ENCODE results near the gene NUP37.
"Not testable (repeated sequence)": the region's sequence is repeated elsewhere in the genome, so short reads cannot be mapped to it uniquely, and the experiment has no call there.

The NUP37 gene, protein sequence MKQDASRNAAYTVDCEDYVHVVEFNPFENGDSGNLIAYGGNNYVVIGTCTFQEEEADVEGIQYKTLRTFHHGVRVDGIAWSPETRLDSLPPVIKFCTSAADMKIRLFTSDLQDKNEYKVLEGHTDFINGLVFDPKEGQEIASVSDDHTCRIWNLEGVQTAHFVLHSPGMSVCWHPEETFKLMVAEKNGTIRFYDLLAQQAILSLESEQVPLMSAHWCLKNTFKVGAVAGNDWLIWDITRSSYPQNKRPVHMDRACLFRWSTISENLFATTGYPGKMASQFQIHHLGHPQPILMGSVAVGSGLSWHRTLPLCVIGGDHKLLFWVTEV

DNA sequence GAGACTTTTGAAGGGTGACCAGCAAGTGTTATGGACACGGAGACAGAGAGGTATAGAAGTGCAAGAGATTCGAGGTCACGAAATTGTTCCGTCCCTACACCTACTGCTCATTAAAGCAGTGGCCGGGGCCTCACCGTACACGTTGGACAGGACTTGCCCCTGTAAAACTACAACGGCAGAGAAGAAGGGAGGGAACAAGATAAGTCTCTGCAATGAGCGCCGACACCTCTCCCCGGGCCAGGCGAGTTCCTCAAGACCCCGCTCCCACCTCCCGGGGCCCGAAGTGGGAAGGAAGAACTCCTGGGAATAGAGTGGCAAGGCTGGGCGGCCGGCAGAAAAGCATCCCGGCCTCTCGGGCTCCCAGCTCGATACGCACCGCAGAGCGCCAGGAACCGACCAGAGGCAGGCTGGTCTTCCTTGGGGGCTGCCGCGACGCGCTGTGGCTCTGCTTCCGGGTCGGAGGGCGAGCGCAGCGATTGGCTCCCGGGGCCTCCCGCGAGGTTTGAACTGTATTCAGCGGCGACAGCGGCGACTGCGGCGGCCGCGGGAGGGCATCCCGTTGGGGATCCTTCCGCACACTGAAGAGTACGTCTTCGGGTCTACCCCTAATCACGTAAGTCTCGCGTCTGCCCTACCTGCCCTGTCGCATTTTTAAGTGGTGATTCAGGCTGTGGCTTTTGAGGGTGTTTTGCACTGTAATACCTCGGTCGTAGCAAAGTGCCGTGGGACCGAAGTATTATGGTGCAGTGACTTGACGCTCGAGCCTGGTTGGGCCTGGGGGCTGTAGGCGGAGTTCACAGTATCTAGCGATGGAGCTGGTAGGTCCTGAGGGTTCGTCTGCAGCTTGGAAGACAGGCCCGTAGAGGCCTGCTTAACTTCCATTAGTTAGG, at the start of gene NUP37, which contains the start of gene PARPBP:
Gene NUP37 (minus strand): TSS at position 441 of the 890 bp plus-strand sequence. CDS start 1,596 bp downstream, outside the sequence.
Gene PARPBP (plus strand): TSS at position 510 of the 890 bp plus-strand sequence. CDS start 3,706 bp downstream, outside the sequence.
- peak; percentile 58 for DNase-seq (ENCODE audit: low read depth)

DNA sequence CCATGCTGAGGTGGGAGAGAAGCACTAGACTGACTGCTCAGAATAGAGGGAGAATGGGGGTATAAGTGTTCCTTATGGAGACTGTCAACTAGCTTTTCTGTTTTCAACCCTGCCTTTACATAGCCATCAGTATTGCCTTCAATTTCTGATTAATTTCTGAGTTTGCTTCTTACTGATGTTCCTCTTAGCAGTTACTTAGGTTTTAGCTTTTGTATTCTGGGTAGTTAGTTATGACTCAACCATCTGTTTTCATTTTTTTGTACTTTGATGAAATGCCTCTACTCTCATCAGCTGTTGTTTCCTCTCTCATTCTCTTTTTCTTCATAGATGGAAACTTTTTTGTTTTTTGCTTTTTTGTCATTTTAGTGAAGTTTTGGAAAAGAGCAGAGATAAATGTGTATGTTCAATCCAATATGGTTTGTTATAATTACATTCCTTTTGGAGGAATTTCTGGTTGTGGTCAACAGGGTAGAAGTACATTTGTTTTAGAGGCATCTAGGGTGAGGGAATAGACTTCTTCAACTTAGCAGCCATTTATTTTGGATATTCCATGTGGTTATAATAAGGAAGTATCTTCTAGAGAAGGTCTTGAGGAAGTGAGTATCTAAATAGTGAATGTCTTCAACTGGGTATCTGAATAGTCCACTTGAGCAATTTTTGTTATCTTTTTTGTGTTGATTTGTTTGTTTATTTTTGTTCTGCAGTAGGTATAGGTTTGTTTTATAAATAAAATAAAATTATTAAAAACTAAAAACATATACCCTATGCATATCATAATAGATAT, 48.1 kb upstream of the NUP37 start:
- DNase-seq (ENCODE audit: low read depth) = no peak

DNA sequence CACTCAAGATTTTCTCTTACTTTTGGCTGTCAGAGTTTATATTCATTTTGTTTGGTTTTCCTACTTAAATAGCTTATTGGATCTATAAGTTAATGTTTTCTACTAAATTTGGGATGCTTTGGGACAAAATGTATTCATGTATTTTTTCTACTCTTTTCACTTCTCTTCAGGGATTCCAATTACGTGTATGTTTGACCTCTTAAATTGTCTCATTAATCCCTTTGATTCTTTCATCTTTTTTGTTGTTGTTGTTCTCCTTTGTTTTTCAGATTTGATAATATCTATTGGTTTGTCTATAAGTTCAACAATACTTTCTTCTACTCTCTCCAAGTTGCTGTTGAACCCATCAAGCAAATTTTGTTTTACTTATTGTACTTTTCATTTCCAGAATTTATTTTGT, 43.5 kb upstream of the NUP37 start:
- no peak for DNase-seq (ENCODE audit: low read depth)

DNA sequence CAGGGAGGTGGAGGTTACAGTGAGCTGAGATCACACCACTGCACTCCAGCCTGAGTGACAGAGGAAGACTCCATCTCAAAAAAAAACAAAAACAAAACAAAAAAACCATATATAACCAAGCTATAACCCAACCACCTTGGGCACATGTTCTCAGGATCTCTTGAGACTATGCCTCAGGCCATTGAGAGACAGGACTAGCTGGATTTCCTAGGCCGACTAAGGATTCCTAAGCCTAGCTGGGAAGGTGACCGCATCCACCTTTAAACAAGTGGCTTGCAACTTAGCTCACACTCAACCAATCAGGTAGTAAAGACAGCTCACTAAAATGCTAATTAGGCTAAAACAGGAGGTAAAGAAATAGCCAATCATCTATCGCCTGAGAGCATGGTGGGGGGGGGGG, 35.3 kb upstream of the NUP37 start:
- DNase-seq (ENCODE audit: low read depth) = not testable (repeated sequence)

DNA sequence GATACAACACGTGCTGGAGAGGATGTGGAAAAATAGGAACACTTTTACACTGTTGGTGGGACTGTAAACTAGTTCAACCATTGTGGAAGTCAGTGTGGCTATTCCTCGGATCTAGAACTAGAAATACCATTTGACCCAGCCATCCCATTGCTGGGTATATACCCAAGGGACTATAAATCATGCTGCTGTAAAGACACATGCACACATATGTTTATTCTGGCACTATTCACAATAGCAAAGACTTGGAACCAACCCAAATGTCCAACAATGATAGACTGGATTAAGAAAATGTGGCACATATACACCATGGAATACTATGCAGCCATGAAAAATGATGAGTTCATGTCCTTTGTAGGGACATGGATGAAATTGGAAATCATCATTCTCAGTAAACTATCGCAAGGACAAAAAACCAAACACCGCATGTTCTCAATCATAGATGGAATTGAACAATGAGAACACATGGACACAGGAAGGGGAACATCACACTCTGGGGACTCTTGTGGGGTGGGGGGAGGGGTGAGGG, 27.2 kb upstream of the NUP37 start:
- DNase-seq (ENCODE audit: low read depth) = not testable (repeated sequence)

DNA sequence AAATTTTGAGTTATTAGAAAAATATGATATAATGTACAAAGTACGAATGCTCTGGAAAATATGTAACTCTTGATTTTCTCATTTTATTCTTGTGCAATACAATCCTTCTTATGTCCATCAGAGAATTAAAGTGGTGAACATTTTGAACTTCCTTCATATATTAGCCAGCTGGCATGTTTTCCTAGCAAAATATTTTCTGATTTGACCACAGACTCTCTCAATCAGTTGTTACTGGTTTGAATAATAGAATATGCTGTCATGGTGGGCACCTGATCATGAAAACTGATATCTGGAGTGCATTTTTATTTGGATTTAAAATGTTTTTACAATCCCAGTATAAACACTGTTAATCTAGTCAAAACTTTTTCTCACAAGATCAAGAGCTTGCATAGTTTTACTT, 24.3 kb upstream of the NUP37 start:
- DNase-seq (ENCODE audit: low read depth) = no peak

DNA sequence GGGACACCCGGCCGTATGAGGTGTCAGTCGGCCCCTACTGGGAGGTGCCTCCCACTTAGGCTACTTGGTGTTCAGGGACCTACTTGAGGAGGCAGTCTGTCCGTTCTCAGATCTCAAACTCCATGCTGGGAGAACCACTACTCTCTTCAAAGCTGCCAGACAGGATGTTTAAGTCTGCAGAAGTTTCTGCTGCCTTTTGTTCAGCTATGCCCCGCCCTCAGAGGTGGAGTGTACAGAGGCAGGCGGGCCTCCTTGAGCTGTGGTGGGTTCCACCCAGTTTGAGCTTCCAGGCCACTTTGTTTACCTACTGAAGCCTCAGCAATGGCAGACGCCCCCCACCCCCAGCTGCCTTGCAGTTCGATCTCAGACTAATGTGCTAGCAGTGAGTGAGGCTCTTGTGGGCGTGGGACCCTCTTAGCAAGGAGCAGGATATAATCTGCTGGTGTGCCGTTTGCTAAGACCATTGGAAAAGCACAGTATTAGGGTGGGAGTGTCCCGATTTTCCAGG, 23.0 kb upstream of the NUP37 start:
- DNase-seq (ENCODE audit: low read depth) = not testable (repeated sequence)

DNA sequence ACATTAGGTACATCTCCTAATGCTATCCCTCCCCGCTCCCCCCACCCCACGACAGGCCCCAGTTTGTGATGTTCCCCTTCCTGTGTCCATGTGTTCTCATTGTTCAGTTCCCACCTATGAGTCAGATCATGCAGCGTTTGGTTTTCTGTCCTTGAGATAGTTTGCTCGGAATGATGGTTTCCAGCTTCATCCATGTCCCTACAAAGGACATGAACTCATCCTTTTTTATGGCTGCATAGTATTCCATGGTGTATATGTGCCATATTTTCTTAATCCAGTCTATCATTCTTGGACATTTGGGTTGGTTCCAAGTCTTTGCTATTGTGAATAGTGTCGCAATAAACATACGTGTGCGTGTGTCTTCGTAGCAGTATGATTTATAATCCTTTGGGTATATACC, 17.7 kb upstream of the NUP37 start:
- not testable (repeated sequence) for DNase-seq (ENCODE audit: low read depth)

DNA sequence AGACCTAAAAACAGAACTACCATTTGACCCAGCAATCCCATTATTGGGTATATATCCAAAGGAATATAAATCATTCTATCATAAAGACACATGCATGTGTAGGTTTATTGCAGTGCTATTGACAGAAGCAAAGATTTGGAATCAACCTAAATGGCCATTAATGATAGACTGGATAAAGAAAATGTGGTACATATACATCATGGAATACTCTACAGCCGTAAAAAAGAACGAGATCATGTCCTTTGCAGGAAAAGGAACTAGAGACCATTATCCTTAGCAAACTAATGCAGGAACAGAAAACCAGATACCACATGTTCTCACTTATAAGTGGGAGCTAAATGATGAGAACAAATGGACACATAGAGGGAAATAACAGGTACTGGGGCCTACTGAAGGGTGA, 11.5 kb upstream of the NUP37 start:
- not testable (repeated sequence) for DNase-seq (ENCODE audit: low read depth)

DNA sequence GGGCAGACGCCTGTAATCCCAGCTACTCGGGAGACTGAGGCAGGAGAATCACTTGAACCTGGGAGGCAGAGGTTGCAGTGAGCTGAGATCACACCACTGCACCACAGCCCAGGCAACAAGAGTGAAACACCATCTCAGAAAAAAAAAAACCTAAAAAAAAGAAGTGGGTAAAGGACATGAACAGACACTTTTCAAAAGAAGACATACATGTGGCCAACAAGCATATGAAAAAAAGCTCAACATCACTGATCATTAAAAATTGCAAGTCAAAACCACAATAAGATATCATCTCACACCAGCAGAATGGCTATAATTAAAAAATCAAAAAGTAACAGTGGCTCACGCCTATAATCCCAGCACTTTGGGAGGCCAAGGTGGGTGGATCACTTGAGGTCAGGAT, 10.8 kb upstream of the NUP37 start:
- DNase-seq (ENCODE audit: low read depth) = not testable (repeated sequence)

DNA sequence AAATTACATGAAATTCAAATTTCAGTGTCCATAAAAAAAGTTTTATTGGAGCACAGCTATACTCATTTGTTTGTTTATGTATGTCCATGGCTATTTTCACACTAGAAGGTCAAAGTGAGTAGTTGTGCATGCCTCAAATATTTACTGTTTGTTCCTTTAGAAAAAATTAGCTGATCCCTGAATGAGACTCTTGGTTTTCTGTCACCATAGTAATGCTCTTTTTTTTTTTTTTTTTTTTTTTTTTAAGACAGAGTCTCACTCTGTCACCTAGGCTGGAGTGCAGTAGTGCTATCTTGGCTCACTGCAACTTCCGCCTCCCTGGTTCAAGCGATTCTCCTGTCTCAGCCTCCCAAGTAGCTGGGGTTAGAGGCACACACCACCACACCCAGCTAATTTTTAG, 1.4 kb upstream of the NUP37 start:
- DNase-seq (ENCODE audit: low read depth) = not testable (repeated sequence)

DNA sequence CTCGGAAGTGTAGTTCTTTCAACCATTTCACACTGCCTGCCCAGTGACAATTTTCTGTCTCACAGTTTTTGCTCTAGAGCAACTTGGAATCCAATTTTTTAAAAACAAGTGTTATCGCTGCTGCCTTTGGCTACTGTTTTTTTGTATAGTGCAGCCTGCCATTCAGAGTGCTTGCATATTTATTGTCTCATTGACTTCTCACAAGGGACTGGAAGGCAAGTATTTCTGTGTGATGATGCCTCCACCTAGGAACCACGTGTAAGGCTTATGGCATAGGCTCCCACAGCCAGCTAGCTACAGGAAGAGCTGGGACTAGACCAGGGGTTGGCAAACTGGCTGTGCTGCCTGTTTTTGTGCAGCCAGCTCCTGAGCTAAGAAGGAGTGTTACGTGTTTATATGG, 972 bp upstream of the NUP37 start:
- no peak for DNase-seq (ENCODE audit: low read depth)

DNA sequence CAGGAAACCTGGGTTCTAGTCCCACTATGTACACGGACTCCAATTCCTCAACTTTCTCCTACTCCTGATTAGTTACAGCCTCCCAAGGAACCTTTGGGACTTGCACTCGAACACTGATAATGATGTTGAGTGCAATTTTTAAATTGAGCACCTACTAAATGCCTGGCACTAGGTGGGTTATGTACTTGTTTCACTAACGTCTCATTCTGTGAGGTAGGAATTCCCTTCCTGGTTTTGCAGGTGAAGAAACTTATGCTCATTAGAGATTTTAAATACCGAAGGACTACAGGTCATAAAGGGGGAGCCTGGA, 605 bp upstream of the NUP37 start:
- DNase-seq (ENCODE audit: low read depth) = no peak

DNA sequence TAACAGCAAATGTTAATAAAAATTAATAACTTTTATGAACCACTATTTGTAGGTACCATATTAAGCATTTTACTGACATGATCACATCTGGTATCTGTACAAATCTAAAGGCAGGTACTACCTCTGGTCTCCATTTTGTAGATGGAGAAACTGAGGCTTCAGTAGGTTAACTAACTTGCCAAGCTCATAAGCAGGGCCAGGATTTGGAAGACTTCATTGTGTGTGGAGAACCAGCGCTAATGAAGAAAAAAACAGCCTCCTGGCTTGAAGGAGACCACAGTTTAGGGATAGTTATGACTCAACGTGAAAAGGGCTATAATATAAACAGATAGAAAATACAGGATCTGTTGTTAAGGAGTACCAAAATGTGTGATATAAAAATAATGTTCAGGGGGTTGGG, 1.0 kb downstream of the NUP37 start:
- DNase-seq (ENCODE audit: low read depth) = no peak

DNA sequence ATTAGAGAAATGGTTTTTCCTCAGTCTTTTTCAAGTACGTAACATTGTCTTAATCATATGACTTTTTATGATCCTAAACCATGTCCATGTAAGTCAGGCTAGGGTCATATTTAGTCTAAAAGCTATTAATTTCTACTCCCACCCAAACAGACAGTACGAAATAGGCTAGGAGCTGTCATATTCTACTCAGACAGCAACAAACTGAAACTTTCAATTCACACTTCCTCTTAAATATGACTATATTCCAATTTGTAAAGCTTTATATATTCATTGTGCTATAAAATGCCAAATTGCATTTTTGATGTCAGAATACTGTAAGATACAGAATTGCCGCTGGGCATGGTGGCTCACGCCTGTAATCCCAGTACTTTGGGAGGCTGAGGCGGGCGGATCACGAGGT, 3.5 kb downstream of the NUP37 start:
- no peak for DNase-seq (ENCODE audit: low read depth)

DNA sequence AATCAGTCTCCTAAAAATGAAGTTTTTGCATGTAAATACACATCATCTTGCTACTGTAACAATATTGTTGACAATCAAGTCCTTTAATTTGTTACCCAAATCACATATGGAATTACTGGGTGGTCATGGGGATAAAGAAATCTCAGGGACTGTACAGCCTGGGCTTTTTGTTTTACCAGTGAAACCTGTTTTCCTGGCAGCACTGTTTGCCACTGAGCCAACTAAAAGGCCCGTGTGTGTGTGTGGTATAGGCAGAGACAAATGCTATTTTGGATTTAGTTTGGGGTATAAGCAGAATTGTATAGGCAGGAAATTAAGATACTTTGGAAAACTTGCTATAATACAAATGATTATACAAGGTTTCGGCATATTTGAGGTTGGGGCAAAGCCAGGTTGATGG, 5.7 kb downstream of the NUP37 start:
- DNase-seq (ENCODE audit: low read depth) = no peak

DNA sequence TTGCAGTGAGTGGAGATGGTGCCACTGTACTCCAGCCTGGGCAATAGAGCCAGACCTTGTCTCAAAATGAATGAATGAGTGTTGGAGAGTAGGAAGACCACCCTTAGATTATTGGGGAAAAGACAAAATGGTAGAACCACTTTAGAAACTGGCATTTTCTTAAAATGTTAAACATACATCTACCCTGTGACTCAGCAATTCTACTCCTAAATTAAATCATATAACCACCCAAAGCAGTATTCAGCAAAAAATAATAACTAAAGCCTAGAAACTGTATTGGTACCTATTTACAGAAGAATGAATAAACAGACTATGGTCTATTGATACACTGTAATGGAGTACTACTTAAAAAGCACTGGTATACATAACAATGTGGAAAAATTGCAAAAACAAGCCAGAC, 9.1 kb downstream of the NUP37 start:
- no peak for DNase-seq (ENCODE audit: low read depth)

DNA sequence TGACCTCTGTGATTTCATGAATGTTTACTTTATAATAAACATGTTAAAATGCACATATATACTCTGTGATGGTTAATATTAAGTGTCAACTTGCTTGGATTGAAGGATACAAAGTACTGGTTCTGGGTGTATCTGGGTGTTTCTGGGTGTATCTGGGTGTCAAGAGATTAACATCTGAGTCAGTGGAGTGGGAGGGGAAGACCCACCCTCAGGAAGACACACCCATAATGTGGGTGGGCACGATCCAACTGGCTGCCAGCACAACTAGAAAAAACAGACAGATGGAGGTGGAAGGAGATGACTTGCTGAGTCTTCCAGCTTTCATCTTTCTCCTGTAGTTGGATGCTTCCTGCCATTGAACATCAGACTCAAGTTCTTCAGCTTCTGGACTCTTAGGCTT, 11.9 kb downstream of the NUP37 start:
- no peak for DNase-seq (ENCODE audit: low read depth)

DNA sequence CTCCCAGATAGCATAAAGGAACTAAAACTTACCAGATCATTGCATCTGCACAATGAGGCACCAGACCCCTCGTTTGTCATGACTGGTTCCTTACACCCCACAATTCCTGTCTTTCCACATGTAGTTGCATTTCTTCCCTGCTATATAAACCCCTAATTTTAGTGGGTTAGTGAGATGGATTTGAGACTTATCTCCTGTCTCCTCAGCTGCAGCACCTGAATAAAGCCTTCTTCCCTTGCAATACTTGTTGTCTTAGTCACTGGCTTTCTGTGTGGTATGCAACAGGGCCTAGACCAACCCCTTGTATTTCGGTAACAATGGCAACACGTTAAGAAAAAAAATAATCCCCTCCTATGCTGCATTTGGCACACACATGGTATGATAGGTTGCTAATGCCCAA, 13.0 kb downstream of the NUP37 start:
- DNase-seq (ENCODE audit: low read depth) = no peak

DNA sequence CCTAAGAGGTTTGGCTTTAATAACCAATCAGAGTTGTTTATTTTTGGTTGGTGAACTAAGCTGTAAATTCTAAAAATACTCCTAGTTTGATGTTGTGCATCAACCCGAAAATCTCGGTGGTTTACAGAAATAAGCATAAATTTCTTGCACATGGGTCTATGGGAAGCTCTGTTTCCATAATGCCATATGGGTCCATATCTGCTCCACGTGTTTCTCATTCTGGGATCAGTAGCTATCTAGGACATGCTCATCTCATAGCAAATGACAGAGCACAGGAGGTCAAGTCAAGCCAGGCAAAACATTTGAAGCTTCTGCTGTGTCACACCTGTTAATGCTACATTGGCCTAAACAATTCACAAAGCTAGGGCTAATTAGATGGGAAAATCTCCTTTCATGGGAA, 23.1 kb downstream of the NUP37 start:
- no peak for DNase-seq (ENCODE audit: low read depth)

DNA sequence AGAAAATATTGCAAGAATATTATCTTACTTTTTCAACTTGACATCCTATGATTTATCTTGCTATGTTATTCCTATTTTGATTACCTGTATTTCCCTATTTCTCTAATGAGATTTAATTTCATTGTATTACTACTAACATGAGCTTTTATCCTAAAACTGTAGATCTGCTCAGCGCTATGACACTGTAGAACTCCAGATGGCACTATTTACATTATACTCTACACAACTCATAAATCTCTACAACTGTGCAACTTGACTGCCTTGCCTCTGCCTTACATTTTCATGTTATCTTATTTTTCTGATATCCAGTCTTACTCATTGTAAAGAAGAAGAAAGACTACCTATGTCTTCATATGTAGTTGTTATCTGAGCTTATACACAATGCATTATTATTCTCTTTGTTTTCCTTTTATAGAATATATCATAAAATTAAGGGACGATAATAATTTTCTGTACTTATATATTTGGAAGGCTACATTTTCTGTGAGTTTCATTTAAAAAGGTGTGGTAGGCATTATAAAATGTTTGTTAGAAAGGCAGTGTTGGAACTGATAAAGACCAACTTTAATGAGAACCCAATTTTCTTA, 24.1 kb downstream of the NUP37 start:
- DNase-seq (ENCODE audit: low read depth) = no peak

DNA sequence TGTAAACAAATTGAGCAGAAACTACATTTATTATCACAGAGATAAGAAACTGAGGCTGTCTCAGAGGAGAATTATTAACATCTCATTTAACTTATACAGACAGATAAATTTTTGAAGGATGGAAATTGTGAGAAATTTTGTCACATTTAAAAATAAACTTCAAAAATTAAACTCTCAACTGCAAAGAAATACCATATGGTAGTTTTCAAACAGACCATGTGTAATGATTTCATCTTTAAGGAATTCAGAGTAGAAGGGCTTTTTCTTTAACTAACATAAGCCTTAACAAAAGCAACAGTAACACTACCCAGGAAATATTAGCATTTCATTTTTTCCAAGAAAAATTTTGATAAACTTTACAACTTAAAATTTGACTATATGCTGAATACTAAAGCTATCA, 26.6 kb downstream of the NUP37 start:
- no peak for DNase-seq (ENCODE audit: low read depth)

All from CMK (cell line).